HG02763 (cell line): ENCODE results near the gene KIAA2012.

Experiments
- ATAC-seq: cut with Tn5 transposase; IDR thresholded peaks from one replicate; pipeline ENCODE4 v1.9.1; 2021; ENCODE audit warnings: mild to moderate bottlenecking, moderate library complexity; ENCODE audit not compliant: unreplicated experiment

Gene KIAA2012

DNA sequence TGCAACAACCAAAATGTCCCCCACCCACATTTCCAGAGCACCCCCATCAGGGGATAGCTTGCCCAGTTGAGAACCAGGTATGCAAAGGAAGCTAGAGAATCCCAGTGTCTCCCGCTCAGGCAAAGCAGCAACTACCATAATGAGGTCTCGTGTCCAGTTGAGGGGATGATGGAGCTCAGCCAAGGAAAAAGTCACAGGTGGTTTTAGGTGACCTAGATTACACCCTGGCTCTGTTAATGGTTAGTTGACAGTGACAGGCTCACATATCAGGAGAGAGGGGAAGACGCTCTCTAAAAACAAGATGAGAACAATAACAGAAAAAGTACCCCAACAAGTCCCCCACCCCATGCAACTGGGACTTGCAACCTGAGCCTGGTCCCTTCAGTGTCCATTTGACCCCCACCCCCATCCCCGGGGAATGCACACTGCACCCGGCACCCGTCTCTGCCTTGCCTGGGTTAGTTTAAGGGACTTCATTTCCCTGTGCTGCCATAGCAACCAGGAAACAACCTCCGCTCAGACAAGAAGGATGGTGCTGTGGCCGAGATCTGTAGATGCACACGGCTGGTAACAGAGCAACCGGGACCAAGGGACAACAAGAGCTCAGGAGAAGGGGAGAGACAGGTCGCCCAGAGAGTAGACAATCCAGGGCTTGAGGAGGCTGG lies at the start of gene KIAA2012:
Gene KIAA2012, plus strand, starts transcription at position 519 of the 665 bp plus-strand sequence. CDS start 373 bp downstream, outside the sequence.
- no peak for ATAC-seq

DNA sequence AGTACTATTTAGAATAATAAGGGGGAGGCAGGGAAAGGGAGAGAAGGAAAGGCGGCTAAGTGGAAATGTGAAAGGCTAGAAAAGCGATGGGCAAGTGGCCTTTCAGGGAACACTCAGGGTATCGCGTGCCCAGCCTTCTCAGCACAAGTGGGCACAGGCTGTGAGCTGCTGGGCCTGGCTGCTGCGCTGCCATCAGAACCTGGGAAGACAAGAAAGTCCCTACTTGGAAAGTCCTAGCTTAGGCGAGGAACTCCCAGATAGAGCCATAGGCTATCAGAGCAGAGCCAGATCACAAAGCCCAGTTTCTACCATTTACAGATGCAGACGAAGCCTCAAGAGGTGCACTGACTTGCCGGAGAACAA lies 49.2 kb upstream of the KIAA2012 start:
- ATAC-seq, result no peak

DNA sequence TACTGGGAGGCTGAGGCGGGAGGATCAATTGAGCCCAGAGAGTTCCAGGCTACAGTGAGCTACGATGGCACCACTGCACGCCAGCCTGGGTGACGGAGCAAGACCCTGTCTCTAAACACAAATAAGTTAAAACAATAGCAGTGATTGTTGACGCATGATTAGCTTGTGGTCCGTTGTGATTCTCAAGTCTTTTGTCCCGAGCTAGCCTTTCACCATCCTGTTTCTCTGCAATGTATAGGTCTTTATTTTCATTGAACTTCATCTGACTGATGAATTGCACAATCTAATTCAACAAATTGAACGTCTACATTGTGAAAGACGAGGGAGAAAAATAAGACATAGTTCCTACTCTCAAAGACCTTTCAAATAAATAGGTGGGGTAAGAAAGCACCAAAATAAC lies 48.2 kb upstream of the KIAA2012 start:
- no peak for ATAC-seq

- no peak for ATAC-seq
Measured at GRCh38 chr2:202025816-202026215, 47.2 kb upstream of the KIAA2012 start.

DNA sequence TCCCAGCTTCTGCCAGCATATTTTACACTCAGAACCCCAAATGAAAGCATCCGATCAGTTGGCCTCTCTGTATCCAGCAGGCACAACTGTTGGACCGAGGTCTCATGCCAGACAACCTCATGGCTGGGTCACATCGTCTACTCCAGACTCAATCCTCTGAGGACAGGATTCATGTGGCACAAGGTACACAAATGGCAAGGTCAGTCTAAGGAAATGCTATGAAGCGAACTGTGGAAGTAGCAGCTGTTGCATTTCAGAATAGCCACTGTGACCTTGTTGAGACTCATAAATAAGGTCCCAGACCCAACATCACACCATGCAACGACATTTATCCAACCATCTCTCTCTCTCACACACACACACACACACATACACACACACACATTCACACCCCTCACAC lies 46.5 kb upstream of the KIAA2012 start:
- no peak for ATAC-seq

GRCh38 chr2:202030691-202031090 lies 42.4 kb upstream of the KIAA2012 start:
- no peak for ATAC-seq

- no peak for ATAC-seq
Measured at GRCh38 chr2:202031246-202031951, 41.7 kb upstream of the KIAA2012 start.

- ATAC-seq, result peak; percentile 3
Measured at GRCh38 chr2:202032846-202033316, 40.2 kb upstream of the KIAA2012 start.

GRCh38 chr2:202033317-202034248 lies 39.5 kb upstream of the KIAA2012 start, which contains the start of gene FZD7:
TSS of gene FZD7 (plus strand) at chr2:202033855. CDS start at chr2:202034648, 793 bp downstream.
- peak; percentile 83 for ATAC-seq

DNA sequence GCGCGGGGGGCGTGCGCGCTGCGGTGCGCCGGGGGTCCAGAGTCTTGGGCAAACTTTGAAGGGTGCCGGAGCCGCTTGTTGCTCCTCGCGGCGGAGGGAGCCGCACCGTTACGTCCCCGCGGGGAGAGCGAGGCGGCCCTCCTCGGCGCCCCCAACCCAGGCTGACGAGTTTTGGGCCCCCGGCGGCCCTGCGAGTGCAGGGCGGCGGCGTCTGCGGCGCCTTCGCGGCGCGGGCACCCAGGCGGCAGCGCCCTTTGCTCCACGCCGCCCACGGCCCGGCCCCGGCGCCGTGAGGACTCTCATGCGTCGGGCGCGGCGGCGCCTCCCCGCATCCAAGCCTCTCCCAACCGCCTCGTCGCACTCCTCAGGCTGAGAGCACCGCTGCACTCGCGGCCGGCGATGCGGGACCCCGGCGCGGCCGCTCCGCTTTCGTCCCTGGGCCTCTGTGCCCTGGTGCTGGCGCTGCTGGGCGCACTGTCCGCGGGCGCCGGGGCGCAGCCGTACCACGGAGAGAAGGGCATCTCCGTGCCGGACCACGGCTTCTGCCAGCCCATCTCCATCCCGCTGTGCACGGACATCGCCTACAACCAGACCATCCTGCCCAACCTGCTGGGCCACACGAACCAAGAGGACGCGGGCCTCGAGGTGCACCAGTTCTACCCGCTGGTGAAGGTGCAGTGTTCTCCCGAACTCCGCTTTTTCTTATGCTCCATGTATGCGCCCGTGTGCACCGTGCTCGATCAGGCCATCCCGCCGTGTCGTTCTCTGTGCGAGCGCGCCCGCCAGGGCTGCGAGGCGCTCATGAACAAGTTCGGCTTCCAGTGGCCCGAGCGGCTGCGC lies 38.6 kb upstream of the KIAA2012 start:
- peak; percentile 6 for ATAC-seq

- no peak for ATAC-seq
Measured at GRCh38 chr2:202035089-202035940, 37.7 kb upstream of the KIAA2012 start.

- ATAC-seq, result no peak
Measured at GRCh38 chr2:202035941-202036372, 37.1 kb upstream of the KIAA2012 start.

DNA sequence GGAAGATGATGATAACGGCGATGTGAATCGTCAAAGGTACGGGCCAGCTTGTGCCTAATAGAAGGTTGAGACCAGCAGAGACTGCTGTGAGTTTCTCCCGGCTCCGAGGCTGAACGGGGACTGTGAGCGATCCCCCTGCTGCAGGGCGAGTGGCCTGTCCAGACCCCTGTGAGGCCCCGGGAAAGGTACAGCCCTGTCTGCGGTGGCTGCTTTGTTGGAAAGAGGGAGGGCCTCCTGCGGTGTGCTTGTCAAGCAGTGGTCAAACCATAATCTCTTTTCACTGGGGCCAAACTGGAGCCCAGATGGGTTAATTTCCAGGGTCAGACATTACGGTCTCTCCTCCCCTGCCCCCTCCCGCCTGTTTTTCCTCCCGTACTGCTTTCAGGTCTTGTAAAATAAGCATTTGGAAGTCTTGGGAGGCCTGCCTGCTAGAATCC lies 36.4 kb upstream of the KIAA2012 start:
- no peak for ATAC-seq

- ATAC-seq, result no peak
Measured at GRCh38 chr2:202037086-202037485, 36.0 kb upstream of the KIAA2012 start.

DNA sequence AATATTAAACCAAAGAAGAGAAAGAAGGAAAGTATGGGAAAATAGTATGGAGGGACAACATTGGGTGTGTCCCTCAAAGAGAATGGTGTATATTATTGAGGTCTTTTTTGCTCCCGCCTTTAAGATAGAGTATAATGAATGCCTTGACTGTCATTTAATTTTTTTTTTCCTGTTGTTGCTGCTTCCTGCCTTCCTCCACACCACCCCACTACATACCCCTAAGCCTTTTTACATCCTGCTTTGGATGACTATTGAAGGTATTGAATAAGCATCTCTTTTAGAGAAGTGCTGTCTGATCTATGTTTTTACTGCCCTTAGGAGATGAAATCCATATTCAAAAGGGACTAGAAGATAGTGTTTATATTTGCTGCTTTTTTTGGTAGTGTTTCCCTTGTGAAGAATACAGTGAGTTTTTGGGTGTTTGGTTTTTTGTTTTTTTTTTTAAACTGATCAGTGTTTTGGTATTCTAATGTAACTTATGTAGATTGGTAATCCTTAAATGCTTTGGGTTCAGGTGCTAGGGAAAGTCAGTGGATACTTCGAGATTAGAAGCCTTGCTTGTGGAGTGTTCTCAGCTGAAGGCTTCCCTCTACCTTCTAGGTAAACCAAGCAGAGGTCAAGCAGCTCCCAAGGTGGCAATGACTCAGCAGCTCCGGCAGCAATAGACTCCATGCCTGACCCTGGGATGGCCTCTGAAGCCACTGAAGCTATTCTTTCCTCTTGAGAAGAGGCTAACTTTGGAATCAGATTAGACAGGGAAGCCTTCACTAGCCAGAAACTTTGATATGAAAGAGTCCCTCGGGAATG lies 34.4 kb upstream of the KIAA2012 start:
- no peak for ATAC-seq

DNA sequence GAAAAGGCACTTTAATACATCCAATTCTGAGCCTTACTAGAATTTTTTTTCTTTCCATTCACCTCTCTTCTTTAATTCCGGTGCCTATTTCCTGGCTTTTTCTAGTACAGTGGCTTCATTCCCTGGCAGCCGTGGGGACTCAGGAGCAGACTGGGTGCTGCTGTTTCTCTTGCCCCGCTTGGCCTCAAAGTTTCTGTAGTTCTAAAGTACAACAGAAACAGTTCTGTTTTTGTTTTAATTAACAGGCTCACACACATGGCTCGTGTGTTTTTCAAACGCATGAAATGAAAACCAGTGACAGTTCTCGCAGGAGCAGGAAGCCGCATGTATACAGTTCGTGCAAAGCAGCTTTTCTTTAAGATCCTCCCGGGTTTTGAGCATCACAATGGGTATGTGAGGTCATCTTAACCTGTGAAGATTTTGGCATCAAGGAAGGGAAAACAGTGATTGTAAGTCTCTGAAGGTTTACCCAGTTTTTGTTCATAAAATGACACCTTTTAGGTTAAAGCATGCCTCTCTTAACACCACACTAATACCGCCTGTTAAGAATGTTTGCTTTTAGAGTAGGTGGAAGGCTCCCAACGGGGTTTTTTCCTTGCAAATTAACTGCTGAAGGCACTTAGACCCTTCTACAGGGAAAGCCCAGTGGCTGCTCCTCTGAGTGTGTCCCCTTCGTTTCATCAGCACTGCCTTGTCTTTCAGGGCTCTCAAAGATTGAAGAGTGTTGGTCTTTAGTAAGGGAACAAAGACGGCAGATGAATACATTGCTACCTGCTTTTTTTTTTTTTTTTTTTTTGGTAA lies 33.6 kb upstream of the KIAA2012 start:
- ATAC-seq, result no peak

- no peak for ATAC-seq
Measured at GRCh38 chr2:202040079-202040844, 32.8 kb upstream of the KIAA2012 start.
